ENCODE results near the gene GPR17. TPM values are rescaled to one million over a fixed set of nuclear protein-coding genes. Genes with fewer than 3 reads are reported as not detected.
A peak's percentile ranks its signal among the peaks of the same experiment; 100 is the strongest.

GPR17 gene
- total RNA-seq, 4 donors from 2014 or later = 0.48 to 0.52 TPM; not detected in 2

- H3K27ac ChIP-seq = no peak overlapping the region
- no peak for DNase-seq (ENCODE audit: low spot score in 2 of 2)
- H3K4me1 ChIP-seq = peaks cover 22% of the 10 kb centered on the region
- no peak overlapping the region for H3K4me3 ChIP-seq
- no peaks in the 10 kb centered on the region for H3K9me3 ChIP-seq
- H3K27me3 ChIP-seq = no peaks in the 10 kb centered on the region
- no peak for TF ChIP-seq POLR2AphosphoS5 (IDR thresholded peaks at IDR 0.05)
- 94% methylated on average over 5 of the region's 8 CpGs for WGBS
- H3K36me3 ChIP-seq = peaks cover 10% of the 10 kb centered on the region
Observed at GRCh38 chr2:127654838-127655175, 8.9 kb downstream of the GPR17 start.

- 80% methylated on average over 16 of the region's 16 CpGs for WGBS
- H3K36me3 ChIP-seq = peaks cover 10% of the 10 kb centered on the region
- H3K4me3 ChIP-seq = no peak overlapping the region
- H3K9me3 ChIP-seq = no peaks in the 10 kb centered on the region
- H3K27me3 ChIP-seq = no peaks in the 10 kb centered on the region
- DNase-seq (ENCODE audit: low spot score in 2 of 2) = no peak
- H3K4me1 ChIP-seq = peaks cover 17% of the 10 kb centered on the region
- TF ChIP-seq EP300 (IDR thresholded peaks at IDR 0.05) = no peak
- no peak for TF ChIP-seq CTCF (IDR thresholded peaks at IDR 0.05)
- no peak for TF ChIP-seq POLR2A (IDR thresholded peaks at IDR 0.05)
- TF ChIP-seq POLR2AphosphoS5 (IDR thresholded peaks at IDR 0.05) = no peak
- no peak overlapping the region for H3K27ac ChIP-seq
Observed at GRCh38 chr2:127655209-127656073, 9.5 kb downstream of the GPR17 start.

- 93% methylated on average over 15 of the region's 15 CpGs for WGBS
- Histone ChIP-seq H3K4me3 (no peak overlapping the region), H3K9me3 (no peaks in the 10 kb centered on the region), H3K27ac (no peak overlapping the region), H3K36me3 (peaks cover 10% of the 10 kb centered on the region), H3K27me3 (no peaks in the 10 kb centered on the region), H3K4me1 (peaks cover 22% of the 10 kb centered on the region)
- DNase-seq (ENCODE audit: low spot score in 2 of 2) = no peak
- TF ChIP-seq CTCF (IDR thresholded peaks at IDR 0.05) (no peak), EP300 (IDR thresholded peaks at IDR 0.05) (no peak), POLR2AphosphoS5 (IDR thresholded peaks at IDR 0.05) (no peak), POLR2A (IDR thresholded peaks at IDR 0.05) (no peak)
Observed at GRCh38 chr2:127656569-127657231, 10.7 kb downstream of the GPR17 start.

- peaks cover 27% of the 10 kb centered on the region for H3K4me1 ChIP-seq
- no peak overlapping the region for H3K4me3 ChIP-seq
- H3K27ac ChIP-seq = no peak overlapping the region
- H3K9me3 ChIP-seq = no peaks in the 10 kb centered on the region
- WGBS = 87% methylated on average over 13 of the region's 17 CpGs
- DNase-seq (ENCODE audit: low spot score in 2 of 2) = no peak
- peaks cover 10% of the 10 kb centered on the region for H3K36me3 ChIP-seq
- no peaks in the 10 kb centered on the region for H3K27me3 ChIP-seq
- TF ChIP-seq POLR2AphosphoS5 (IDR thresholded peaks at IDR 0.05) = no peak
- no peak for TF ChIP-seq CTCF (IDR thresholded peaks at IDR 0.05)
- no peak for TF ChIP-seq POLR2A (IDR thresholded peaks at IDR 0.05)
- TF ChIP-seq EP300 (IDR thresholded peaks at IDR 0.05) = no peak
Observed at GRCh38 chr2:127657232-127657595, 11.3 kb downstream of the GPR17 start.

- 92% methylated on average over 6 of the region's 6 CpGs for WGBS
- peak overlapping the region; percentile 75 for H3K27ac ChIP-seq
Observed at GRCh38 chr2:127658146-127658545, 12.2 kb downstream of the GPR17 start.

More at GRCh38 chr2:127658146-127658545, 12.2 kb downstream of the GPR17 start:
- no peak for TF ChIP-seq CTCF (IDR thresholded peaks at IDR 0.05)
- TF ChIP-seq POLR2AphosphoS5 (IDR thresholded peaks at IDR 0.05) = no peak
- TF ChIP-seq POLR2A (IDR thresholded peaks at IDR 0.05) = no peak
- no peak for TF ChIP-seq EP300 (IDR thresholded peaks at IDR 0.05)
- Histone ChIP-seq H3K4me3 (no peak overlapping the region), H3K27me3 (no peaks in the 10 kb centered on the region), H3K36me3 (peaks cover 8% of the 10 kb centered on the region), H3K9me3 (no peaks in the 10 kb centered on the region), H3K4me1 (peaks cover 34% of the 10 kb centered on the region)
- peak in 1 of 2 donors; percentile 11 for DNase-seq (ENCODE audit: low spot score in 2 of 2)

Measured in suprapubic skin (tissue), 4 donors.